A673 (cell line): ENCODE data around the gene CDH6. TPM values are rescaled to one million over a fixed set of nuclear protein-coding genes. Genes with fewer than 3 reads are reported as not detected.

Experiments used
- BruUV-seq: library from RNA; stranded (reverse); fragments of 400-500 nt; replicated peaks from 2 replicates; lab custom pipeline; 2021; lab: Mats Ljungman, UMichigan
- CTCF ChIA-PET: fragments of 300-600 bp; sonication (Branson Sonifier 250); formaldehyde crosslinking; loops from one replicate; lab custom pipeline; 2022; ENCODE audit warnings: antibody characterized with exemption; lab: Charles Lee
- POLR2A ChIA-PET: fragments of 300-600 bp; sonication (Branson Sonifier 250); formaldehyde crosslinking; loops from one replicate; lab custom pipeline; 2022; ENCODE audit warnings: antibody characterized with exemption; ENCODE audit not compliant: low non-redundant PET; lab: Charles Lee
- DNase-seq: peaks from one replicate; pipeline ENCODE4 v3.0.0-alpha.2; 2015; ENCODE audit warnings: low spot score
- H3K27ac ChIP-seq: fragments of 200-600 bp; sonication (generic); 2 replicates; pipeline ENCODE4 v1.5.1; 2016; ENCODE audit warnings: mixed run types, low read depth, mild to moderate bottlenecking, mixed read lengths, antibody characterized with exemption, low read length; ENCODE audit not compliant: poor library complexity, severe bottlenecking
- H3K27me3 ChIP-seq: fragments of 200-600 bp; sonication (generic); replicated peaks from 2 replicates; pipeline ENCODE4 v1.6.1; 2017; ENCODE audit warnings: mixed run types, low read depth, mild to moderate bottlenecking, mixed read lengths, antibody characterized with exemption, low read length; ENCODE audit not compliant: insufficient read depth, poor library complexity
- H3K36me3 ChIP-seq: fragments of 200-600 bp; sonication (generic); 2 replicates; pipeline ENCODE4 v1.6.1; 2016; ENCODE audit warnings: mixed run types, mild to moderate bottlenecking, mixed read lengths, antibody characterized with exemption, low read length; ENCODE audit not compliant: insufficient read depth, poor library complexity, severe bottlenecking
- H3K4me1 ChIP-seq: fragments of 200-600 bp; sonication (generic); 2 replicates; pipeline ENCODE4 v1.6.1; 2017; ENCODE audit warnings: mixed run types, mild to moderate bottlenecking, mixed read lengths, antibody characterized with exemption, low read length; ENCODE audit not compliant: insufficient read depth, poor library complexity, severe bottlenecking
- H3K4me3 ChIP-seq: fragments of 200-600 bp; sonication (generic); 2 replicates; pipeline ENCODE4 v1.5.1; 2016; ENCODE audit warnings: low read depth, mixed run types, mild to moderate bottlenecking, mixed read lengths, low read length; ENCODE audit not compliant: poor library complexity, severe bottlenecking
- H3K9me3 ChIP-seq: fragments of 200-600 bp; sonication (generic); 2 replicates; pipeline ENCODE4 v1.6.1; 2016; ENCODE audit warnings: mixed run types, low read depth, mild to moderate bottlenecking, mixed read lengths, antibody characterized with exemption, low read length; ENCODE audit not compliant: poor library complexity, severe bottlenecking
- CTCF ChIP-seq: fragments of 300-800, 200-600 bp; sonication (generic); conservative IDR thresholded peaks from 2 replicates; pipeline ENCODE4 v1.5.1; 2017; ENCODE audit warnings: low read depth, mild to moderate bottlenecking, antibody characterized with exemption, low read length, moderate library complexity, mixed read lengths
- EZH2 ChIP-seq: fragments of 200-600 bp; sonication (generic); IDR thresholded peaks from 2 replicates; pipeline ENCODE4 v1.6.1; 2017; ENCODE audit warnings: borderline replicate concordance, low read depth, mild to moderate bottlenecking, mixed read lengths, antibody characterized with exemption, low read length; ENCODE audit not compliant: poor library complexity, severe bottlenecking
- intact Hi-C: fragments of 100-400 bp; cut with micrococcal nuclease; formaldehyde crosslinking; loops from one replicate; pipeline ENCODE4 v1.10.0; 2022; ENCODE audit not compliant: unreplicated experiment
- total RNA-seq: library from RNA; stranded (reverse); gene quantifications from 2 replicates; pipeline ENCODE4 v1.2.3, GENCODE V29; 2021

Gene CDH6
- total RNA-seq, 1 experiment from 2014 or later: 3.6 TPM

- Histone ChIP-seq H3K27me3 (no peaks in the 10 kb centered on the region), H3K27ac (no peak overlapping the region), H3K4me3 (no peak overlapping the region), H3K4me1 (no peaks in the 10 kb centered on the region), H3K36me3 (no peaks in the 10 kb centered on the region), H3K9me3 (no peaks in the 10 kb centered on the region)
- intact Hi-C loops: no loop called here
- ChIA-PET POLR2A (no interaction called here), CTCF (no interaction called here)
- no peak for DNase-seq
- TF ChIP-seq CTCF (no peak), EZH2 (no peak)
- no TSS peak for BruUV-seq
Measured at GRCh38 chr5:31255041-31255440, 61.6 kb downstream of the CDH6 start.

DNA sequence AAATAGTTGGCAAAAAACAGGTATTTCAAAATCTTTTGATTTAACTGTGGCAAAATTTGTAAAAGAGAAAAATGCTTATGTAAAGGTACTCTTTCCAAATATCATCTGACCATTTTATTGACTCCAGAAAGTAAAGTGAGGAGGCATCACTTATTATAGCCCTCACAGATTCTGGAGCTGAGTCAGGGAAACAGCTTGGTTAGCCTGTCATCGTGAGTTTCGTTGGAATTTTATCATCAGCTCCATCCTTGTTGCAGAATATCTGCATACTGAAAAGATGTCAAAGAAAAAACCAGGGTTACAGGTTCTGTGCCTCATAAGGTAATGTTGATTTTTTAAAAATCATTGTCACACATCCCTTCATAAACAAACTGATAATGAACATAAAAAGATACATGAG, 74.8 kb downstream of the CDH6 start:
- Histone ChIP-seq H3K36me3 (no peaks in the 10 kb centered on the region), H3K9me3 (no peaks in the 10 kb centered on the region), H3K4me1 (peaks cover 16% of the 10 kb centered on the region), H3K4me3 (no peak overlapping the region), H3K27me3 (no peaks in the 10 kb centered on the region), H3K27ac (peak overlapping the region; percentile 3)
- no peak for TF ChIP-seq EZH2
- no peak for TF ChIP-seq CTCF
- ChIA-PET CTCF (interaction anchor here (0.6 to 0.8 kb wide), 2 partner anchors 11 to 491 kb away, joined by 3 to 5 read pairs; no protein-coding TSS in a partner anchor), POLR2A (no interaction called here)
- intact Hi-C loops: no loop called here
- no peak for DNase-seq
- no TSS peak for BruUV-seq

- intact Hi-C loops: no loop called here
- Histone ChIP-seq H3K9me3 (no peaks in the 10 kb centered on the region), H3K4me1 (peaks cover 16% of the 10 kb centered on the region), H3K36me3 (no peaks in the 10 kb centered on the region), H3K4me3 (no peak overlapping the region), H3K27me3 (no peaks in the 10 kb centered on the region), H3K27ac (no peak overlapping the region)
- CTCF ChIA-PET: interaction anchor here (0.8 kb wide), 1 partner anchor 12 kb away, joined by 3 read pairs; no protein-coding TSS in a partner anchor
- POLR2A ChIA-PET: no interaction called here
- peak; percentile 19 for DNase-seq
- BruUV-seq: no TSS peak
- TF ChIP-seq CTCF: no peak
- no peak for TF ChIP-seq EZH2
Measured at GRCh38 chr5:31268686-31269085, 75.2 kb downstream of the CDH6 start.
